Measurements from ENCODE around the gene OPCML. TPM values are rescaled to one million over a fixed set of nuclear protein-coding genes. Genes with fewer than 3 reads are reported as not detected.

The OPCML gene
- polyA plus RNA-seq, 3 donors = not detected

- Histone ChIP-seq H4K20me1 (ENCODE audit: insufficient read depth, low read length) (no peaks in the 10 kb centered on the region), H3K79me2 (ENCODE audit: insufficient read depth, low read length) (no peaks in the 10 kb centered on the region), H3K9ac (ENCODE audit: insufficient read depth, low read length, poor library complexity, severe bottlenecking) (no peak overlapping the region), H3K9me3 (replicated peaks in 1 of 2; ENCODE audit: control insufficient read depth in 1 of 2, insufficient read depth in 1 of 2, low read length in 2 of 2) (peaks cover 0 to 13% of the 10 kb centered on the region in 2 donors), H3K4me1 (ENCODE audit: control insufficient read depth in 1 of 2, insufficient read depth in 2 of 2, low read length in 2 of 2) (no peaks in the 10 kb centered on the region), H3K4me2 (replicated peaks; ENCODE audit: extremely low read depth, low read length, poor library complexity, severe bottlenecking) (no peak overlapping the region), H3K27ac (ENCODE audit: low read depth in 1 of 2, low read length in 2 of 2) (no peak overlapping the region), H3K36me3 (replicated peaks in 1 of 2; ENCODE audit: control insufficient read depth in 1 of 2, insufficient read depth in 2 of 2, low read length in 2 of 2) (no peaks in the 10 kb centered on the region), H2AFZ (ENCODE audit: insufficient read depth, low read depth, low read length, poor library complexity, severe bottlenecking) (no peak overlapping the region), H3K27me3 (ENCODE audit: control insufficient read depth in 2 of 2, insufficient read depth in 2 of 2, low read length in 2 of 2) (no peaks in the 10 kb centered on the region), H3K4me3 (replicated peaks in 1 of 3; ENCODE audit: low read depth in 2 of 3, low read length in 3 of 3) (no peak overlapping the region)
- Mint-ChIP-seq H3K27ac (no peak overlapping the region), H3K4me3 (no peak overlapping the region), H3K4me1 (no peaks in the 10 kb centered on the region), H3K27me3 (ENCODE audit: low read depth in 3 of 3) (peaks cover 0 to 2% (median 2%) of the 10 kb centered on the region in 3 donors), H3K36me3 (no peaks in the 10 kb centered on the region), H3K9me3 (peaks cover 0 to 7% (median 5%) of the 10 kb centered on the region in 7 donors)
- no peak for DNase-seq
- WGBS (ENCODE audit: insufficient coverage) = 100% methylated on average over 3 of the region's 4 CpGs
- intact Hi-C loops (cut with micrococcal nuclease) = no loop called here
- TF ChIP-seq CTCF (IDR thresholded peaks at IDR 0.05) = no peak
Measured at GRCh38 chr11:132665205-132665604, 867.1 kb downstream of the OPCML start.

- Mint-ChIP-seq H3K27ac (no peak overlapping the region), H3K4me3 (no peak overlapping the region)
- no peak for TF ChIP-seq CTCF (IDR thresholded peaks at IDR 0.05)
Measured at GRCh38 chr11:132658696-132659095, 873.6 kb downstream of the OPCML start.

More at GRCh38 chr11:132658696-132659095, 873.6 kb downstream of the OPCML start:
- Mint-ChIP-seq H3K9me3 (peaks cover 0 to 26% (median 5%) of the 10 kb centered on the region in 7 donors), H3K36me3 (no peaks in the 10 kb centered on the region), H3K4me1 (no peaks in the 10 kb centered on the region), H3K27me3 (ENCODE audit: low read depth in 3 of 3) (no peaks in the 10 kb centered on the region)
- Histone ChIP-seq H3K4me3 (replicated peaks in 1 of 3; ENCODE audit: low read depth in 2 of 3, low read length in 3 of 3) (no peak overlapping the region), H3K4me1 (ENCODE audit: control insufficient read depth in 1 of 2, insufficient read depth in 2 of 2, low read length in 2 of 2) (no peaks in the 10 kb centered on the region), H3K27me3 (ENCODE audit: control insufficient read depth in 2 of 2, insufficient read depth in 2 of 2, low read length in 2 of 2) (no peaks in the 10 kb centered on the region), H3K27ac (ENCODE audit: low read depth in 1 of 2, low read length in 2 of 2) (no peak overlapping the region), H4K20me1 (ENCODE audit: insufficient read depth, low read length) (no peaks in the 10 kb centered on the region), H3K36me3 (replicated peaks in 1 of 2; ENCODE audit: control insufficient read depth in 1 of 2, insufficient read depth in 2 of 2, low read length in 2 of 2) (no peaks in the 10 kb centered on the region), H3K79me2 (ENCODE audit: insufficient read depth, low read length) (no peaks in the 10 kb centered on the region), H3K4me2 (replicated peaks; ENCODE audit: extremely low read depth, low read length, poor library complexity, severe bottlenecking) (no peak overlapping the region), H3K9me3 (replicated peaks in 1 of 2; ENCODE audit: control insufficient read depth in 1 of 2, insufficient read depth in 1 of 2, low read length in 2 of 2) (peaks cover 9 to 16% of the 10 kb centered on the region in 2 donors), H2AFZ (ENCODE audit: insufficient read depth, low read depth, low read length, poor library complexity, severe bottlenecking) (no peak overlapping the region), H3K9ac (ENCODE audit: insufficient read depth, low read length, poor library complexity, severe bottlenecking) (no peak overlapping the region)
- no peak for DNase-seq
- intact Hi-C loops (cut with micrococcal nuclease) = no loop called here
- no CpG with 5 or more reads among the region's 2 CpGs for WGBS (ENCODE audit: insufficient coverage)
